Measurements from ENCODE around the gene REPIN1. TPM values are rescaled to one million over a fixed set of nuclear protein-coding genes. Genes with fewer than 3 reads are reported as not detected.

The REPIN1 gene
- total and polyA plus RNA-seq, 9 of the 15 experiments (the other 6 are each of a cell fraction or from before 2014, with no cell fraction given), result 8.1 to 283 (median 94.3) TPM

DNA sequence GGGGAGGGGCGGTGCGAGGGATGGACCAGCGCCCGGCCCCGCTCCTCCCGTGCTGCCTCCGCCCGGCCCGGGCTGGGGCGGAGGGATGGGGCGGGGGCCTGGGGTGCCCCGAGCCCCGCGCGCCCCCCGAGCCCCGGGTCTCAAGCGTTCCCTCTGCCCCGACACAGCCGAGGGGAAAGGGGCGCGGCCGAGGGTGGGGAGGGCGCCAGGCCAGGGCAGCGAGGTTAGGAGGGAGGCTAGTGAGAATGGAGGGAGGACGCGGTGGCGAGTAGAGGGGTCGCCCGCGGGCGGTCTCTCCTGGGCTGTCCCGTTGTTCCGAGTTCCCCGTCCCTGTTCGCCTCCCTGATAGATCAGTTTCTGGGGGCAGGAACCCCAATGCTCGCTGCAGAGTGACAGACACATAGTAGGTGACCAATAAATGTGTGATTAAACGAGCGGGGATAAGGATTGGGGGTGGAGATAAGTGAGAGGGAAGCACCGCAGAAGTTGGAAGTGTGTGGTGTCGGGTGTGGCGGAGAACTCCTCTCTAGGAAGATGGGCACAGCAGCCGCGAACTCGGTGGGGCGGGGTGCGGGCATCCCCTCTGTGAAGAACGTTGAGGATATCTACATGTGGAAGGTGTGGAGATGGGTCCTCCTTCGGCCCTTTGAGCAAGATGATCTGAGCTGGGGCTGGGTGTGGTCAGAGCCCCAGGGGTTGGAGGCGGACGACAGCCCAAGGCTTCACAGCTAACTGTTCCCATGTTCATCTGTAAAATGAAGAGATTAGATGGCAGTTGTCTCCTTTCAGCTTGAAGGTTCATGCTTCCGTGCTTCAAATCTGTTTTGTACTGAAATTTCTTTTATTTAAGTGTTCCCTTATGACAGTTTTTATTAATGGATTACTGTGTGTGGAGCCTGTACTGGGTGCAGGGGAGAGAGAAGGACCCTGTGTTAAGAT lies 11.1 kb downstream of the REPIN1 start (continued):
- TF ChIP-seq, protein P1, sequence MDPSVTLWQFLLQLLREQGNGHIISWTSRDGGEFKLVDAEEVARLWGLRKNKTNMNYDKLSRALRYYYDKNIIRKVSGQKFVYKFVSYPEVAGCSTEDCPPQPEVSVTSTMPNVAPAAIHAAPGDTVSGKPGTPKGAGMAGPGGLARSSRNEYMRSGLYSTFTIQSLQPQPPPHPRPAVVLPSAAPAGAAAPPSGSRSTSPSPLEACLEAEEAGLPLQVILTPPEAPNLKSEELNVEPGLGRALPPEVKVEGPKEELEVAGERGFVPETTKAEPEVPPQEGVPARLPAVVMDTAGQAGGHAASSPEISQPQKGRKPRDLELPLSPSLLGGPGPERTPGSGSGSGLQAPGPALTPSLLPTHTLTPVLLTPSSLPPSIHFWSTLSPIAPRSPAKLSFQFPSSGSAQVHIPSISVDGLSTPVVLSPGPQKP (CRISPR knock-in tag; IDR thresholded peaks at IDR 0.05), result no peak
- TF ChIP-seq ZC3H11A (IDR thresholded peaks at IDR 0.05; ENCODE audit: low read depth, low read length) (no peak), NFRKB (IDR thresholded peaks at IDR 0.05; ENCODE audit: low read depth) (no peak), PHF20 (IDR thresholded peaks at IDR 0.05; ENCODE audit: partially characterized antibody) (no peak), MXI1 (IDR thresholded peaks at IDR 0.05; ENCODE audit: low read depth, low read length) (no peak), MEF2D (tag; conservative IDR thresholded peaks at IDR 0.05; ENCODE audit: low read depth) (no peak), NR2C2 (CRISPR knock-in tag; IDR thresholded peaks at IDR 0.05) (no peak), NR2C2 (tag; IDR thresholded peaks at IDR 0.05) (peak; percentile 3; the same call in 1 of the 2 replicates), ZSCAN29 (IDR thresholded peaks at IDR 0.05) (no peak; the same call in 1 of the 2 replicates), CTBP1 (IDR thresholded peaks at IDR 0.05; ENCODE audit: borderline replicate concordance) (peak; percentile 36; the same call in 1 of the 2 replicates), MAFG (tag; conservative IDR thresholded peaks at IDR 0.05) (no peak), ATF7 (IDR thresholded peaks at IDR 0.05) (no peak), ZBTB9 (CRISPR knock-in tag; IDR thresholded peaks at IDR 0.05) (no peak; the same call in 1 of the 2 replicates), TEAD1 (CRISPR knock-in tag; IDR thresholded peaks at IDR 0.05) (no peak), MCM3 (IDR thresholded peaks at IDR 0.05) (no peak), TAF15 (IDR thresholded peaks at IDR 0.05; ENCODE audit: low read depth, low read length) (no peak), TGIF2 (CRISPR knock-in tag; IDR thresholded peaks at IDR 0.05) (no peak), HDAC1 (IDR thresholded peaks at IDR 0.05) (peak in 1 of 2 experiments; percentile 60; a peak in 2 of 4 replicates), NFIC (IDR thresholded peaks at IDR 0.05) (peak; percentile 23; the same call in 1 of the 2 replicates), ZNF165 (CRISPR knock-in tag; IDR thresholded peaks at IDR 0.05; ENCODE audit: borderline replicate concordance) (no peak), PYGO2 (tag; IDR thresholded peaks at IDR 0.05) (no peak), ZC3H8 (IDR thresholded peaks at IDR 0.05) (no peak), CBX3 (IDR thresholded peaks at IDR 0.05; ENCODE audit: borderline replicate concordance in 1 of 2, low read length in 2 of 2) (no peak), ARHGAP35 (IDR thresholded peaks at IDR 0.05; ENCODE audit: partially characterized antibody) (no peak)
- TF ChIP-seq, protein P2, sequence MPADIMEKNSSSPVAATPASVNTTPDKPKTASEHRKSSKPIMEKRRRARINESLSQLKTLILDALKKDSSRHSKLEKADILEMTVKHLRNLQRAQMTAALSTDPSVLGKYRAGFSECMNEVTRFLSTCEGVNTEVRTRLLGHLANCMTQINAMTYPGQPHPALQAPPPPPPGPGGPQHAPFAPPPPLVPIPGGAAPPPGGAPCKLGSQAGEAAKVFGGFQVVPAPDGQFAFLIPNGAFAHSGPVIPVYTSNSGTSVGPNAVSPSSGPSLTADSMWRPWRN (IDR thresholded peaks at IDR 0.05; ENCODE audit: low read depth), result no peak
- TF ChIP-seq, protein P3, sequence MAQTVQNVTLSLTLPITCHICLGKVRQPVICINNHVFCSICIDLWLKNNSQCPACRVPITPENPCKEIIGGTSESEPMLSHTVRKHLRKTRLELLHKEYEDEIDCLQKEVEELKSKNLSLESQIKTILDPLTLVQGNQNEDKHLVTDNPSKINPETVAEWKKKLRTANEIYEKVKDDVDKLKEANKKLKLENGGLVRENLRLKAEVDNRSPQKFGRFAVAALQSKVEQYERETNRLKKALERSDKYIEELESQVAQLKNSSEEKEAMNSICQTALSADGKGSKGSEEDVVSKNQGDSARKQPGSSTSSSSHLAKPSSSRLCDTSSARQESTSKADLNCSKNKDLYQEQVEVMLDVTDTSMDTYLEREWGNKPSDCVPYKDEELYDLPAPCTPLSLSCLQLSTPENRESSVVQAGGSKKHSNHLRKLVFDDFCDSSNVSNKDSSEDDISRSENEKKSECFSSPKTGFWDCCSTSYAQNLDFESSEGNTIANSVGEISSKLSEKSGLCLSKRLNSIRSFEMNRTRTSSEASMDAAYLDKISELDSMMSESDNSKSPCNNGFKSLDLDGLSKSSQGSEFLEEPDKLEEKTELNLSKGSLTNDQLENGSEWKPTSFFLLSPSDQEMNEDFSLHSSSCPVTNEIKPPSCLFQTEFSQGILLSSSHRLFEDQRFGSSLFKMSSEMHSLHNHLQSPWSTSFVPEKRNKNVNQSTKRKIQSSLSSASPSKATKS (CRISPR knock-in tag; IDR thresholded peaks at IDR 0.05), result no peak

All from K562 (cell line).